ENCODE results near the gene HHAT.

HHAT gene

DNA sequence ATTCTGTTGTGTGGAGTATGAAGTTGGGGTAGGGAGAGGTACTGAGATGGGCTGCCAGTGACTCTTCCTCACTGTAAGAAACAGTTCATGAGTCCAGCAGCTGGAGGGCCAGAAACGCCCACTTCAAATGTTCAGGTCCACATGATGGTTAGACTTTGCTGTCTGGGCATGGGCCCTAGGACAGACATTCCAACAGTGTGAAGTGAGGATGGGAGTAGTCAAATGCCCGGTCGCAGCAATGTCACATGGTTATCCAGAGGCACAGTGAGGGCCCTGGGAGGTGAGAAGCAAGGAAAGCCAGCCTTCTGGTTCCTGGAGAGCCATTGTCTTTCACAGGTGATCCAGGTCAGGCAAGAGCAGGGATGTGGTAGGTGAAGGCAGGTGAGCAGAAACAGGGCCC, 304.4 kb downstream of the HHAT start:
- Histone ChIP-seq H3K79me2 (no peaks in the 10 kb centered on the region), H2AFZ (no peak overlapping the region), H3K4me1 (no peaks in the 10 kb centered on the region), H3K27me3 (ENCODE audit: control insufficient read depth, insufficient read depth, low read length) (no peaks in the 10 kb centered on the region), H3K9ac (no peak overlapping the region), H3K4me3 (ENCODE audit: low read depth, low read length) (no peak overlapping the region), H3K36me3 (ENCODE audit: control insufficient read depth, insufficient read depth, low read length) (no peaks in the 10 kb centered on the region), H3K4me2 (ENCODE audit: low read length) (no peak overlapping the region), H3K9me3 (ENCODE audit: control insufficient read depth, low read length) (no peaks in the 10 kb centered on the region), H3K27ac (no peak overlapping the region)
- TF ChIP-seq, protein P1, sequence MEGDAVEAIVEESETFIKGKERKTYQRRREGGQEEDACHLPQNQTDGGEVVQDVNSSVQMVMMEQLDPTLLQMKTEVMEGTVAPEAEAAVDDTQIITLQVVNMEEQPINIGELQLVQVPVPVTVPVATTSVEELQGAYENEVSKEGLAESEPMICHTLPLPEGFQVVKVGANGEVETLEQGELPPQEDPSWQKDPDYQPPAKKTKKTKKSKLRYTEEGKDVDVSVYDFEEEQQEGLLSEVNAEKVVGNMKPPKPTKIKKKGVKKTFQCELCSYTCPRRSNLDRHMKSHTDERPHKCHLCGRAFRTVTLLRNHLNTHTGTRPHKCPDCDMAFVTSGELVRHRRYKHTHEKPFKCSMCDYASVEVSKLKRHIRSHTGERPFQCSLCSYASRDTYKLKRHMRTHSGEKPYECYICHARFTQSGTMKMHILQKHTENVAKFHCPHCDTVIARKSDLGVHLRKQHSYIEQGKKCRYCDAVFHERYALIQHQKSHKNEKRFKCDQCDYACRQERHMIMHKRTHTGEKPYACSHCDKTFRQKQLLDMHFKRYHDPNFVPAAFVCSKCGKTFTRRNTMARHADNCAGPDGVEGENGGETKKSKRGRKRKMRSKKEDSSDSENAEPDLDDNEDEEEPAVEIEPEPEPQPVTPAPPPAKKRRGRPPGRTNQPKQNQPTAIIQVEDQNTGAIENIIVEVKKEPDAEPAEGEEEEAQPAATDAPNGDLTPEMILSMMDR (IDR thresholded peaks at IDR 0.05): no peak

DNA sequence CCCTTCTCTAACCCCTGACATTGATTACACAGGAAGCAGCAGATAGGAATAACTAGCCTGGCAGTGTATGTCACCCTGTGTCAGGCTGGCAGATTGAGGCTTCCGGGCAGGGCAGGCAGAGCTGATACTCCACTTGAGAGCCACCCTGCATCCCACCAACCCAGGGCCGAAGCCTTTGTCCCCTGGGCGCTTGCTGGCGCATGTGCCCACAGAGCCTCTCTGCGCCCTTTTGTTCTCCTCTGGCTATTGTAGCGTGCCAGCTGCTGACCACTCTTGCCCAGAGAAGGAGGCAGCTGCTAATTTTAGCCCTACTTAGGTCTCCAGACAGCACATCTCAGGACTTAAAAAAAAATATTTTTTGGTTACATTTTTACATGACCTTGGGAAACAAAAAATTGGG, 304.9 kb downstream of the HHAT start:
- Histone ChIP-seq H3K27ac (no peak overlapping the region), H3K27me3 (ENCODE audit: control insufficient read depth, insufficient read depth, low read length) (no peaks in the 10 kb centered on the region), H3K36me3 (ENCODE audit: control insufficient read depth, insufficient read depth, low read length) (no peaks in the 10 kb centered on the region), H3K9me3 (ENCODE audit: control insufficient read depth, low read length) (no peaks in the 10 kb centered on the region), H3K4me2 (ENCODE audit: low read length) (no peak overlapping the region), H2AFZ (no peak overlapping the region), H3K79me2 (no peaks in the 10 kb centered on the region), H3K4me3 (ENCODE audit: low read depth, low read length) (no peak overlapping the region), H3K9ac (no peak overlapping the region), H3K4me1 (no peaks in the 10 kb centered on the region)
- TF ChIP-seq, protein P1 (IDR thresholded peaks at IDR 0.05): no peak

DNA sequence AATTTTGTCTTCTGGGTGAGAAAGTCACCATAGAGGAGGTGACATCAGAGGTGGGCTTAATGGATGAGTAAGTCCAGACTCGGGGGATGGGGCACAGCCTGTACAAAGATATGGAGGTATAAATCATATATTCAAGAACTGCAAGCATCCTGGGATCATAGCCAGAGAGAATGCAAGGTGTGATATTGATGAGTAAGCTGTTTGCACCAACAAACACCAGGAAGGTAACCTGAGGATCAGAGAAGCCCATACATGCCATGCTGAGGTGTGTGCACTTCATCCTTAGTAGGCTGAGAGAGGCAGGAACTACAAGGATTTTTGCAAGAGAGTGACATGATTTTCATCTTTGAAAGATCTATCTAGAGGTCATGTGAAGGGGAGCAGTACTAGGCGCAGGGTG, 306.4 kb downstream of the HHAT start:
- H3K36me3 ChIP-seq (ENCODE audit: control insufficient read depth, insufficient read depth, low read length): no peaks in the 10 kb centered on the region
- no peak overlapping the region for H3K27ac ChIP-seq
- H3K4me2 ChIP-seq (ENCODE audit: low read length): no peak overlapping the region
- H3K9ac ChIP-seq: no peak overlapping the region
- no peak overlapping the region for H3K4me3 ChIP-seq (ENCODE audit: low read depth, low read length)
- no peaks in the 10 kb centered on the region for H3K9me3 ChIP-seq (ENCODE audit: control insufficient read depth, low read length)
- TF ChIP-seq, protein P1 (IDR thresholded peaks at IDR 0.05): no peak
- H3K79me2 ChIP-seq: no peaks in the 10 kb centered on the region
- H3K27me3 ChIP-seq (ENCODE audit: control insufficient read depth, insufficient read depth, low read length): no peaks in the 10 kb centered on the region
- no peak overlapping the region for H2AFZ ChIP-seq
- no peaks in the 10 kb centered on the region for H3K4me1 ChIP-seq

DNA sequence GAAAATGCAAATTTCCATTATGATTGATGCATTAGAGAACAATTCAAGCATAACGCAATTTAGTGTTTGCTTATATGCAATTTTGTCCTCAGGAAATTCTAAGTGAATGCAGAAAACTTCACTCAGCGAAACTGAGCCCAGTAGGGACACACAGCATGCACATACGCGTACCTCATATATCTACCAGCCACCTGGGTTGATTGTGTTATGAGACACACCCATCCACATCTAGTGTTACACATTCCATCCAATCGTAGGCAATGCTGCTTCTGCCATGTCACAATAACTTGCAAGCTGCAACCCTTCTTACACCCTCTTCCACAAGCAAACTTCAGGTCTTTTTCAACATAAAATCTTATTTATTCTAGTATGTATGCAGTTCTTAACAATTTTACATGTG, 312.9 kb downstream of the HHAT start:
- TF ChIP-seq, protein P1 (IDR thresholded peaks at IDR 0.05): no peak
- H3K9me3 ChIP-seq (ENCODE audit: control insufficient read depth, low read length): no peaks in the 10 kb centered on the region

DNA sequence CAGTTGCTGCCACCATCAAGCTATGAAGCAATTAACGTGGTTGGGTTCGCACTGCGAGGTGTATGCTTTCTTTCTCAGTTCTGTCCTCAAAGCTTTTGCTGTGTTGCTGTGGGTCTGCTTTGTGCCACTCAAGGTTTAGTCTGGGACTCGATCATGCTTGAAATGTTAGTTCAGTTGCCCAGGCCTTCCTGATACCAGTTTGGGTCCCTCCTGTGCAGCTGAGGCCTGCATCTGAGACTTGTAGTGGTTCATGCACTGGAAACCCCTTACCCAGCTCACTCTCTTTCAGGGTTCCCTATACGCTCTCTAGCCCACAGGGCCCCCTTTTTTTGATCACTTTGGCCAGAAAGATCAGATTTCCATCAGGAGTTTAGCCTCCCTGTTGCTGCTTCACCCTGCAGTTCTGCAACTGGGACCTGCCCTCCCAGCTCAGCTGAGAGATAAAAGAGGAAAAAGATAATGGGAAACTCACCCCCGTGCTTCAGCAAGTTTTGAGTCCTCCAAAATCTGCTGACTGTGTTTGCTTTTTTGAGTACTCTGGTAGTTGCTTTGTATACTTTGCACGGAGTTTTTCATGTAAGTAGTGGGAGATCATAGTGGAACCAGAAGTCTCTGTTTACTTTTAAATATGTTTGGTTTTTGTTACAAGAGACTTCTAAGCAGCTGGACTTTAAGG, 317.0 kb downstream of the HHAT start:
- Histone ChIP-seq H3K9me3 (ENCODE audit: control insufficient read depth, low read length) (no peaks in the 10 kb centered on the region), H3K9ac (no peak overlapping the region), H3K27ac (no peak overlapping the region)

More for the DNA sequence above, 312.9 kb downstream of the HHAT start:
- H3K27ac ChIP-seq: no peak overlapping the region
- H3K4me2 ChIP-seq (ENCODE audit: low read length): no peak overlapping the region
- H3K27me3 ChIP-seq (ENCODE audit: control insufficient read depth, insufficient read depth, low read length): no peaks in the 10 kb centered on the region
- H3K36me3 ChIP-seq (ENCODE audit: control insufficient read depth, insufficient read depth, low read length): no peaks in the 10 kb centered on the region
- no peaks in the 10 kb centered on the region for H3K79me2 ChIP-seq
- H3K9ac ChIP-seq: no peak overlapping the region
- H2AFZ ChIP-seq: no peak overlapping the region
- H3K4me3 ChIP-seq (ENCODE audit: low read depth, low read length): no peak overlapping the region
- H3K4me1 ChIP-seq: no peaks in the 10 kb centered on the region

More for the DNA sequence above, 317.0 kb downstream of the HHAT start:
- Histone ChIP-seq H3K4me3 (ENCODE audit: low read depth, low read length) (no peak overlapping the region), H2AFZ (no peak overlapping the region), H3K27me3 (ENCODE audit: control insufficient read depth, insufficient read depth, low read length) (no peaks in the 10 kb centered on the region), H3K4me2 (ENCODE audit: low read length) (no peak overlapping the region), H3K4me1 (no peaks in the 10 kb centered on the region), H3K36me3 (ENCODE audit: control insufficient read depth, insufficient read depth, low read length) (no peaks in the 10 kb centered on the region), H3K79me2 (no peaks in the 10 kb centered on the region)
- TF ChIP-seq, protein P1 (IDR thresholded peaks at IDR 0.05): no peak
